Measurements from ENCODE around the gene KCNQ1. TPM values are rescaled to one million over a fixed set of nuclear protein-coding genes. Genes with fewer than 3 reads are reported as not detected.

KCNQ1 gene
- total and polyA plus RNA-seq, 9 of the 15 experiments (the other 6 are each of a cell fraction or from before 2014, with no cell fraction given) = 0.44 TPM; not detected in 8

DNA sequence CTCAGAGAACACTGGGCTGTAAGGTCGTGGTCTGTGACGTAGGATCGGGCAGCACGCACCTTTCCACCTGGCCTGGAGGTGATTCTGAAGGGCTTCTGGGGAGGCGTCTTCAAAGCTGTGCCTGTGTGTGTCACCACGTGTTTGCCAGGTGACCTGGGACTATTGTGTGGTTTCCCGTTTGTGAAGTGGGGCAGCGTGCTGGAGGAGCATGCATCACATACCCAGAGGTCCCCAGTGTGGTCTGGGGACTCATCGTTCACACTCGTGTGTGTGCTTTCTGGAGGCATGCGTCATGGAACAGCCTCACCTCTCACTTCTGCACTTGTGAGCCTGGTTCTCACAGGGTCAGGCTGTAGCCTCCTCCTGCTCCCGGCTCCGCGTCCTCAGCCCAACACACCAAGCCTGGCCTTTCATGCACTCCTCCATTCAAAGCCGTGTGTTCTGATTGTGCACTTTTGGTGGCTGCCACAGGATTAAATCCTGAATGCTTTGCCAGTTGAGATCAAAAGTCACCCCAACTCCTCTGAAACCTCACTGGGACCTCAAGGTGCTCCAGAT is 148.7 kb downstream of the KCNQ1 start:
- H3K9ac ChIP-seq (ENCODE audit: insufficient read depth in 1 of 2, low read depth in 2 of 2, low read length in 2 of 2) = no peak overlapping the region
- H3K9me3 ChIP-seq (replicated peaks; ENCODE audit: control insufficient read depth, insufficient read depth, low read depth, low read length) = no peaks in the 10 kb centered on the region
- H3K36me3 ChIP-seq (ENCODE audit: control insufficient read depth, insufficient read depth, low read length) = no peaks in the 10 kb centered on the region
- intact Hi-C loops (cut with micrococcal nuclease) (no loop called here), in situ Hi-C loops (cut with MboI) (no loop called here)
- FAIRE-seq = no peak
- CTCF ChIA-PET (ENCODE audit: low intra/inter-chr PET ratio) = no interaction called here
- no peak overlapping the region for H3K27ac ChIP-seq (ENCODE audit: extremely low read depth, low read depth, low read length)
- BruUV-seq (replicated peaks) = no TSS peak
- no peaks in the 10 kb centered on the region for H3K79me2 ChIP-seq (ENCODE audit: control insufficient read depth, insufficient read depth, low read length)
- H3K9me1 ChIP-seq (ENCODE audit: control insufficient read depth, insufficient read depth, low read length) = no peaks in the 10 kb centered on the region
- no peak overlapping the region for H3K4me2 ChIP-seq (ENCODE audit: insufficient read depth, low read length)
- POLR2A ChIA-PET = interaction anchor here (0.7 kb wide), 1 partner anchor 22 kb away, joined by 3 read pairs; no protein-coding TSS in a partner anchor
- ATAC-seq = no peak
- peak in 2 of 4 experiments; percentile 2 to 3 for DNase-seq (ENCODE audit: extremely low read depth in 1 of 4, low spot score in 3 of 4)
- no peak overlapping the region for H3K4me3 ChIP-seq
- peaks cover 0 to 14% of the 10 kb centered on the region in 2 experiments; a peak in 1 of 5 replicates for H3K4me1 ChIP-seq (replicated peaks in 1 of 2; ENCODE audit: control insufficient read depth in 2 of 2, insufficient read depth in 2 of 2, low read length in 2 of 2)
- H2AFZ ChIP-seq (ENCODE audit: low read depth, low read length) = no peak overlapping the region
- H4K20me1 ChIP-seq (replicated peaks; ENCODE audit: control insufficient read depth, insufficient read depth, low read length) = 0 out of 2 replicates have a peak, but pooled peaks cover 4% of the 10 kb centered on the region
- WGBS (ENCODE audit: insufficient coverage, low coverage, missing lambda C conversion rate) = 2% methylated on average over 15 of the region's 15 CpGs
- peaks cover 12 to 47% of the 10 kb centered on the region in 2 experiments for H3K27me3 ChIP-seq (ENCODE audit: control insufficient read depth in 2 of 2, insufficient read depth in 2 of 2, low read length in 2 of 2)
- TF ChIP-seq SETDB1 (IDR thresholded peaks at IDR 0.05; ENCODE audit: low read length) = no peak
- no peak for TF ChIP-seq ZBTB1 (CRISPR knock-in tag; IDR thresholded peaks at IDR 0.05; ENCODE audit: borderline replicate concordance, low read depth)
- no peak for TF ChIP-seq ZKSCAN3 (CRISPR knock-in tag; IDR thresholded peaks at IDR 0.05)
- TF ChIP-seq, protein P1, sequence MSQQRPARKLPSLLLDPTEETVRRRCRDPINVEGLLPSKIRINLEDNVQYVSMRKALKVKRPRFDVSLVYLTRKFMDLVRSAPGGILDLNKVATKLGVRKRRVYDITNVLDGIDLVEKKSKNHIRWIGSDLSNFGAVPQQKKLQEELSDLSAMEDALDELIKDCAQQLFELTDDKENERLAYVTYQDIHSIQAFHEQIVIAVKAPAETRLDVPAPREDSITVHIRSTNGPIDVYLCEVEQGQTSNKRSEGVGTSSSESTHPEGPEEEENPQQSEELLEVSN (IDR thresholded peaks at IDR 0.05; ENCODE audit: borderline replicate concordance in 1 of 2, extremely low read depth in 1 of 2, insufficient read depth in 1 of 2, insufficient read length in 1 of 2, low read depth in 1 of 2, low read length in 1 of 2, poor library complexity in 1 of 2, severe bottlenecking in 1 of 2) = peak in 1 of 2 experiments; percentile 28
- no peak for TF ChIP-seq MED1 (CRISPR knock-in tag; IDR thresholded peaks at IDR 0.05; ENCODE audit: borderline replicate concordance)
- TF ChIP-seq MGA (IDR thresholded peaks at IDR 0.05) = peak; percentile 65; the same call in 1 of the 2 replicates
